Sigmoid colon (tissue), 7 donors: ENCODE results near the gene PSMA5. TPM values are rescaled to one million over a fixed set of nuclear protein-coding genes. Genes with fewer than 3 reads are reported as not detected.
"Not testable (repeated sequence)": the region's sequence is repeated elsewhere in the genome, so short reads cannot be mapped to it uniquely, and the experiment has no call there.

Experiments
- DNase-seq: peaks from one replicate; pipeline ENCODE4 v3.0.0-alpha.2; 2019
- H3K27ac ChIP-seq, 4 donors: fragments of 200-600 bp; sonication (generic); one replicate each; pipeline ENCODE4 v1.5.1; 2016 to 2019; ENCODE audit warnings: mild to moderate bottlenecking in 1 of 4
- H3K27me3 ChIP-seq, 3 donors: fragments of 200-600 bp; sonication (generic); one replicate each; pipeline ENCODE4 v1.5.1; 2019; ENCODE audit warnings: mild to moderate bottlenecking in 1 of 3
- H3K36me3 ChIP-seq, 4 donors: fragments of 200-600 bp; sonication (generic); one replicate each; pipeline ENCODE4 v1.5.1; 2016 to 2019
- H3K4me1 ChIP-seq, 4 donors: fragments of 200-600 bp; sonication (generic); one replicate each; pipeline ENCODE4 v1.5.1; 2017 to 2019
- H3K4me3 ChIP-seq, 4 donors: fragments of 200-600 bp; sonication (generic); one replicate each; pipeline ENCODE4 v1.5.1; 2017 to 2019; ENCODE audit warnings: mild to moderate bottlenecking in 2 of 4, moderate library complexity in 1 of 4
- H3K9me3 ChIP-seq, 4 donors: fragments of 200-600 bp in 3 of 4; sonication (generic) in 3 of 4; one replicate each; pipeline versions ENCODE4 v1.5.1 to v1.6.1; 2013 to 2019
- CTCF ChIP-seq, 4 experiments: fragments of 450-650 bp in 3 of 4; fragments of 200-600 bp in 1 of 4; IDR thresholded peaks; one replicate each; pipeline ENCODE4 v1.5.1; 2016 to 2019; ENCODE audit warnings: antibody characterized with exemption in 4 of 4, mild to moderate bottlenecking in 3 of 4, moderate library complexity in 2 of 4
- EP300 ChIP-seq, 4 donors: sonication (generic); formaldehyde crosslinking; IDR thresholded peaks; one replicate each; pipeline ENCODE4 v1.6.1; 2017; ENCODE audit warnings: antibody characterized with exemption in 4 of 4
- POLR2A ChIP-seq, 2 donors: fragments of 450-650 bp; IDR thresholded peaks; one replicate each; pipeline ENCODE4 v1.6.1; 2016; ENCODE audit warnings: antibody characterized with exemption in 2 of 2, mild to moderate bottlenecking in 2 of 2, moderate library complexity in 2 of 2
- POLR2AphosphoS5 ChIP-seq, 4 donors: sonication (generic); formaldehyde crosslinking; IDR thresholded peaks; one replicate each; pipeline ENCODE4 v1.6.1; 2017; ENCODE audit warnings: antibody characterized with exemption in 4 of 4
- WGBS, 2 donors: extraction: QIAGEN DNeasy Blood & Tissue Kit; methylation state at CpG; one replicate each; pipeline ENCODE4 v1.1.7; 2013; 5-methylcytosine and 5-hydroxymethylcytosine counted together
- intact Hi-C: fragments of 100-400 bp; cut with DNase I; formaldehyde crosslinking; loops from one replicate; pipeline ENCODE4 v1.15.1; 2023
- polyA plus RNA-seq, 3 donors: library from polyadenylated mRNA; stranded (reverse); fragments of 200-250 nt; gene quantifications; one replicate each; pipeline ENCODE4 v1.2.3, GENCODE V29; 2013
- total RNA-seq, 4 donors: library from RNA; depleted of rRNA; stranded (reverse); fragments of >200 nt; gene quantifications; one replicate each; pipeline ENCODE4 v1.1.0, GENCODE V29; 2016
- donor health status: healthy with polysubstance abuse.
- donor health status: Bipolar disorder and iron deficiency.
- donor health status: healthy.

The PSMA5 gene
- total RNA-seq (10 to 100 TPM; 18.8 to 57.6 (median 25.8) TPM), polyA plus RNA-seq (100 to 1,000 TPM in 1 of 3 donors, 10 to 100 TPM in 2; 89.5 to 113 (median 94.9) TPM)

- Histone ChIP-seq H3K36me3 (peaks cover 0 to 3% (median under 1%) of the 10 kb centered on the region in 4 donors), H3K9me3 (no peaks in the 10 kb centered on the region), H3K27me3 (no peaks in the 10 kb centered on the region), H3K4me3 (peak within 1 kb of the TSS; percentile 60 to 99 (median 86)), H3K27ac (peak within 1 kb of the TSS; percentile 86 to 94 (median 92)), H3K4me1 (peaks cover 4 to 41% (median 26%) of the 10 kb centered on the region in 4 donors)
- TF ChIP-seq POLR2A (IDR thresholded peaks at IDR 0.05), result peak; percentile 33 to 82
- no peak for TF ChIP-seq CTCF (IDR thresholded peaks at IDR 0.05)
- peak in 1 of 4 donors; percentile 16 for TF ChIP-seq EP300 (IDR thresholded peaks at IDR 0.05)
- peak; percentile 55 to 92 (median 78) for TF ChIP-seq POLR2AphosphoS5 (IDR thresholded peaks at IDR 0.05)
- intact Hi-C loops, result loop anchor here (2.0 to 5.0 kb wide), 3 partner anchors 40 to 106 kb away; partner anchors contain the start of genes ATXN7L2 and SYPL2
- peak; percentile 99 for DNase-seq
- 0% methylated on average over 50 of the region's 50 CpGs for WGBS, 2 donors
Observed at GRCh38 chr1:109426281-109427170, at the start of gene PSMA5. TSS of gene PSMA5 (minus strand) at chr1:109426448. CDS start at chr1:109426330, 118 bp downstream.

- Histone ChIP-seq H3K36me3 (peaks cover 0 to 29% (median 0%) of the 10 kb centered on the region in 4 donors), H3K4me1 (no peaks in the 10 kb centered on the region), H3K27ac (no peak overlapping the region), H3K4me3 (no peak overlapping the region), H3K27me3 (no peaks in the 10 kb centered on the region), H3K9me3 (no peaks in the 10 kb centered on the region)
- no peak for TF ChIP-seq POLR2A (IDR thresholded peaks at IDR 0.05)
- TF ChIP-seq CTCF (IDR thresholded peaks at IDR 0.05), result no peak
- no peak for TF ChIP-seq POLR2AphosphoS5 (IDR thresholded peaks at IDR 0.05)
- TF ChIP-seq EP300 (IDR thresholded peaks at IDR 0.05), result no peak
- no peak for DNase-seq
- intact Hi-C loops, result no loop called here
- 86% methylated on average over 9 of the region's 9 CpGs for WGBS, 2 donors
Observed at GRCh38 chr1:109475261-109475660, 49.0 kb upstream of the PSMA5 start.

- no peak for DNase-seq
- H3K4me1 ChIP-seq, result no peaks in the 10 kb centered on the region
- peaks cover 0 to 23% (median 0%) of the 10 kb centered on the region in 4 donors for H3K36me3 ChIP-seq
- no peak overlapping the region for H3K27ac ChIP-seq
- no peak for TF ChIP-seq EP300 (IDR thresholded peaks at IDR 0.05)
- no peak for TF ChIP-seq CTCF (IDR thresholded peaks at IDR 0.05)
- TF ChIP-seq POLR2AphosphoS5 (IDR thresholded peaks at IDR 0.05), result no peak
- no peak for TF ChIP-seq POLR2A (IDR thresholded peaks at IDR 0.05)
- intact Hi-C loops, result no loop called here
- 80 to 84% methylated on average over 1 of the region's 1 CpG for WGBS, 2 donors
- no peaks in the 10 kb centered on the region for H3K9me3 ChIP-seq
- H3K27me3 ChIP-seq, result no peaks in the 10 kb centered on the region
- no peak overlapping the region for H3K4me3 ChIP-seq
Observed at GRCh38 chr1:109474697-109475096, 48.4 kb upstream of the PSMA5 start.

- 82 to 90% methylated on average over 12 of the region's 12 CpGs for WGBS, 2 donors
- H3K27ac ChIP-seq, H3K4me3 ChIP-seq, DNase-seq, H3K9me3 ChIP-seq, H3K4me1 ChIP-seq, intact Hi-C loops, H3K27me3 ChIP-seq: not testable (repeated sequence)
- peaks cover 0 to 20% (median 0%) of the 10 kb centered on the region in 4 donors for H3K36me3 ChIP-seq
Observed at GRCh38 chr1:109473284-109474057, 47.2 kb upstream of the PSMA5 start.

GRCh38 chr1:109472779-109473178, 46.5 kb upstream of the PSMA5 start:
- Histone ChIP-seq H3K27ac (no peak overlapping the region), H3K4me1 (peaks cover 0 to 7% (median 0%) of the 10 kb centered on the region in 4 donors), H3K36me3 (peaks cover 0 to 14% (median 0%) of the 10 kb centered on the region in 4 donors), H3K9me3 (no peaks in the 10 kb centered on the region), H3K4me3 (no peak overlapping the region), H3K27me3 (no peaks in the 10 kb centered on the region)
- intact Hi-C loops, result no loop called here
- TF ChIP-seq CTCF (IDR thresholded peaks at IDR 0.05), result no peak
- WGBS, 2 donors, result 63 to 77% methylated on average over 3 of the region's 3 CpGs
- no peak for DNase-seq
